GM18502 (cell line): ENCODE measurements around the gene OLR1.
"Not testable (repeated sequence)": the region's sequence is repeated elsewhere in the genome, so short reads cannot be mapped to it uniquely, and the experiment has no call there.

Experiments
- ATAC-seq: cut with Tn5 transposase; IDR thresholded peaks from one replicate; pipeline ENCODE4 v1.9.1; 2021; ENCODE audit warnings: mild to moderate bottlenecking; ENCODE audit not compliant: unreplicated experiment, poor library complexity

OLR1 gene

GRCh38 chr12:10191865-10192264, 19.9 kb upstream of the OLR1 start:
- no peak for ATAC-seq

GRCh38 chr12:10190558-10191388, 18.8 kb upstream of the OLR1 start:
- peak; percentile 89 for ATAC-seq

- ATAC-seq = no peak
Measured at GRCh38 chr12:10189653-10190052, 17.7 kb upstream of the OLR1 start.

- ATAC-seq = not testable (repeated sequence)
Measured at GRCh38 chr12:10186958-10187357, 15.0 kb upstream of the OLR1 start.

GRCh38 chr12:10186299-10186698, 14.4 kb upstream of the OLR1 start:
- ATAC-seq = no peak

GRCh38 chr12:10184261-10184843, 12.4 kb upstream of the OLR1 start:
- no peak for ATAC-seq

- ATAC-seq = no peak
Measured at GRCh38 chr12:10182354-10183049, 10.6 kb upstream of the OLR1 start.

- ATAC-seq = no peak
Measured at GRCh38 chr12:10179776-10180181, 7.8 kb upstream of the OLR1 start.

- ATAC-seq = no peak
Measured at GRCh38 chr12:10178821-10179220, 6.9 kb upstream of the OLR1 start, which contains the start of gene TMEM52B. Gene TMEM52B (plus strand): TSS chr12:10179032. CDS start chr12:10179575, 543 bp downstream.

GRCh38 chr12:10175846-10176636, 4.1 kb upstream of the OLR1 start:
- no peak for ATAC-seq

- no peak for ATAC-seq
Measured at GRCh38 chr12:10174986-10175614, 3.2 kb upstream of the OLR1 start.

GRCh38 chr12:10170216-10170615, 1.7 kb downstream of the OLR1 start:
- ATAC-seq = no peak

GRCh38 chr12:10169104-10169503, 2.8 kb downstream of the OLR1 start:
- ATAC-seq = no peak

- ATAC-seq = no peak
Measured at GRCh38 chr12:10167599-10167998, 4.3 kb downstream of the OLR1 start.

- ATAC-seq = no peak
Measured at GRCh38 chr12:10165421-10165820, 6.5 kb downstream of the OLR1 start.

- ATAC-seq = no peak
Measured at GRCh38 chr12:10163084-10163483, 8.8 kb downstream of the OLR1 start.

GRCh38 chr12:10160617-10161385, 11.1 kb downstream of the OLR1 start:
- no peak for ATAC-seq

GRCh38 chr12:10159280-10159679, 12.7 kb downstream of the OLR1 start:
- no peak for ATAC-seq

- ATAC-seq = no peak
Measured at GRCh38 chr12:10158406-10158805, 13.5 kb downstream of the OLR1 start.
